Measurements from ENCODE around the gene FAT2.

FAT2 gene

GRCh38 chr5:151592855-151593408, 1.8 kb upstream of the FAT2 start:
- no peak for TF ChIP-seq SNAI2 (CRISPR knock-in tag; IDR thresholded peaks at IDR 0.05)
- TF ChIP-seq ZC3H10 (CRISPR knock-in tag; IDR thresholded peaks at IDR 0.05): no peak
- TF ChIP-seq GLIS3 (CRISPR knock-in tag; IDR thresholded peaks at IDR 0.05): no peak
- TF ChIP-seq, protein P1, sequence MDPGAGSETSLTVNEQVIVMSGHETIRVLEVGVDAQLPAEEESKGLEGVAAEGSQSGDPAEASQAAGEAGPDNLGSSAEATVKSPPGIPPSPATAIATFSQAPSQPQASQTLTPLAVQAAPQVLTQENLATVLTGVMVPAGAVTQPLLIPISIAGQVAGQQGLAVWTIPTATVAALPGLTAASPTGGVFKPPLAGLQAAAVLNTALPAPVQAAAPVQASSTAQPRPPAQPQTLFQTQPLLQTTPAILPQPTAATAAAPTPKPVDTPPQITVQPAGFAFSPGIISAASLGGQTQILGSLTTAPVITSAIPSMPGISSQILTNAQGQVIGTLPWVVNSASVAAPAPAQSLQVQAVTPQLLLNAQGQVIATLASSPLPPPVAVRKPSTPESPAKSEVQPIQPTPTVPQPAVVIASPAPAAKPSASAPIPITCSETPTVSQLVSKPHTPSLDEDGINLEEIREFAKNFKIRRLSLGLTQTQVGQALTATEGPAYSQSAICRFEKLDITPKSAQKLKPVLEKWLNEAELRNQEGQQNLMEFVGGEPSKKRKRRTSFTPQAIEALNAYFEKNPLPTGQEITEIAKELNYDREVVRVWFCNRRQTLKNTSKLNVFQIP (CRISPR knock-in tag; IDR thresholded peaks at IDR 0.05; ENCODE audit: borderline replicate concordance, low read depth): no peak
- no peak for TF ChIP-seq TCF4 (CRISPR knock-in tag; IDR thresholded peaks at IDR 0.05; ENCODE audit: borderline replicate concordance)
- no peak for TF ChIP-seq TOX (CRISPR knock-in tag; IDR thresholded peaks at IDR 0.05; ENCODE audit: borderline replicate concordance)
- ATAC-seq: no peak

DNA sequence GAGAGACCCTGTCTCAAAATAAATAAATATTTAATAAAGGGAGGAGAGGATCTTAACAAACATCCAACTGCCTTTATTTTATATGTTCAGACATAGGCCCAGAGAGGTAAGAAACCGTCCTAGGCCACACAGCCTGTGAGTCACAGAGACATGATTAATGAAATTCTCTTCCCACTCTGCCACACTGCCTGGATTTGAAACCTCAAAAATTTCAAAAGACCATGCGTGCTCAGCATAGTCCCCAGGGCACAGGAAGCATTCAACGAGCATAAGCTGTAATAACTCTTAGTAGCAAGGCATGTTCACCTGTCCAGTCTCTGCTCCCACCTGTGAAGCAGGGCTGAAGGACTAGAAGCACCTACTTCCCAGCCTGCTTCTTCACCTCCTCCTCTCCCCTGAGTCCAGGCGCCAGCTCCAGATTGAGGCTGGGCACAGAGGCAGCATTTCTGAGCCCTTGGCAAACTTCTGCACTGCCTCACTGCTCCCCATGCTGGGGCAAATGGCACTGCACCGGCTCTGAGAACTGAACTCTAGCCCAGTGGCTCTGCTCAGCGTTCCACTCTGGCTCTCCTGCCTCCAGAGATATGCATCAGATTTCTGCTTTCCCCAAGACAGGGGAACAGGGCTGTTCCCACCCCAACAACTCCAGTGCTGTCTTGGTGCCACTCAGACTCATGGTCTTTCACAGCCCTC, 1.1 kb downstream of the FAT2 start:
- no peak for ATAC-seq

GRCh38 chr5:151587796-151588555, 3.2 kb downstream of the FAT2 start:
- no peak for ATAC-seq
- no peak for TF ChIP-seq TCF4 (CRISPR knock-in tag; IDR thresholded peaks at IDR 0.05; ENCODE audit: borderline replicate concordance)
- no peak for TF ChIP-seq ARNTL (CRISPR knock-in tag; IDR thresholded peaks at IDR 0.05; ENCODE audit: borderline replicate concordance, low read depth)
- no peak for TF ChIP-seq CSDC2 (CRISPR knock-in tag; IDR thresholded peaks at IDR 0.05)
- TF ChIP-seq GLIS3 (CRISPR knock-in tag; IDR thresholded peaks at IDR 0.05): no peak
- TF ChIP-seq ZFP3 (CRISPR knock-in tag; IDR thresholded peaks at IDR 0.05): no peak
- TF ChIP-seq, protein P1 (CRISPR knock-in tag; IDR thresholded peaks at IDR 0.05; ENCODE audit: borderline replicate concordance, low read depth): no peak
- TF ChIP-seq ISL1 (CRISPR knock-in tag; IDR thresholded peaks at IDR 0.05): no peak
- TF ChIP-seq, protein P2, sequence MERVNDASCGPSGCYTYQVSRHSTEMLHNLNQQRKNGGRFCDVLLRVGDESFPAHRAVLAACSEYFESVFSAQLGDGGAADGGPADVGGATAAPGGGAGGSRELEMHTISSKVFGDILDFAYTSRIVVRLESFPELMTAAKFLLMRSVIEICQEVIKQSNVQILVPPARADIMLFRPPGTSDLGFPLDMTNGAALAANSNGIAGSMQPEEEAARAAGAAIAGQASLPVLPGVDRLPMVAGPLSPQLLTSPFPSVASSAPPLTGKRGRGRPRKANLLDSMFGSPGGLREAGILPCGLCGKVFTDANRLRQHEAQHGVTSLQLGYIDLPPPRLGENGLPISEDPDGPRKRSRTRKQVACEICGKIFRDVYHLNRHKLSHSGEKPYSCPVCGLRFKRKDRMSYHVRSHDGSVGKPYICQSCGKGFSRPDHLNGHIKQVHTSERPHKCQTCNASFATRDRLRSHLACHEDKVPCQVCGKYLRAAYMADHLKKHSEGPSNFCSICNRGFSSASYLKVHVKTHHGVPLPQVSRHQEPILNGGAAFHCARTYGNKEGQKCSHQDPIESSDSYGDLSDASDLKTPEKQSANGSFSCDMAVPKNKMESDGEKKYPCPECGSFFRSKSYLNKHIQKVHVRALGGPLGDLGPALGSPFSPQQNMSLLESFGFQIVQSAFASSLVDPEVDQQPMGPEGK (CRISPR knock-in tag; IDR thresholded peaks at IDR 0.05; ENCODE audit: borderline replicate concordance): no peak

More for the DNA sequence above, 1.1 kb downstream of the FAT2 start:
- TF ChIP-seq ZFP3 (CRISPR knock-in tag; IDR thresholded peaks at IDR 0.05) (no peak), RARB (CRISPR knock-in tag; IDR thresholded peaks at IDR 0.05) (no peak), ESRRG (CRISPR knock-in tag; IDR thresholded peaks at IDR 0.05) (no peak), ZNF8 (CRISPR knock-in tag; IDR thresholded peaks at IDR 0.05) (no peak), BACH2 (CRISPR knock-in tag; IDR thresholded peaks at IDR 0.05; ENCODE audit: borderline replicate concordance) (no peak), ZC3H10 (CRISPR knock-in tag; IDR thresholded peaks at IDR 0.05) (no peak), ZNF70 (CRISPR knock-in tag; IDR thresholded peaks at IDR 0.05) (no peak), TOX (CRISPR knock-in tag; IDR thresholded peaks at IDR 0.05; ENCODE audit: borderline replicate concordance) (no peak), TCF4 (CRISPR knock-in tag; IDR thresholded peaks at IDR 0.05; ENCODE audit: borderline replicate concordance) (no peak), ARNTL (CRISPR knock-in tag; IDR thresholded peaks at IDR 0.05; ENCODE audit: borderline replicate concordance, low read depth) (no peak), TSHZ2 (CRISPR knock-in tag; IDR thresholded peaks at IDR 0.05) (no peak), ZNF565 (CRISPR knock-in tag; conservative IDR thresholded peaks at IDR 0.05; ENCODE audit: low read depth) (no peak), CSDC2 (CRISPR knock-in tag; IDR thresholded peaks at IDR 0.05) (no peak)
- TF ChIP-seq, protein P1 (CRISPR knock-in tag; IDR thresholded peaks at IDR 0.05; ENCODE audit: borderline replicate concordance, low read depth): no peak

Data from SK-N-SH treated with all-trans-retinoic acid at 6 μM for 48 hours (cell line).